Posterior cingulate gyrus (tissue), 11 donors: ENCODE results near the gene FKBP1B.
A peak's percentile ranks its signal among the peaks of the same experiment; 100 is the strongest.
"Not testable (repeated sequence)": the region's sequence is repeated elsewhere in the genome, so short reads cannot be mapped to it uniquely, and the experiment has no call there.

ENCODE experiments used
- DNase-seq, 10 donors: peaks; one replicate each; pipeline versions ENCODE4 v3.0.0 to v3.0.0-alpha.2; 2020 to 2021; ENCODE audit warnings: mixed read lengths in 3 of 10
- intact Hi-C: fragments of 100-400 bp; cut with DNase I; formaldehyde crosslinking; loops from one replicate; pipeline ENCODE4 v1.15.1; 2023

FKBP1B gene

GRCh38 chr2:24021122-24021998, 28.2 kb upstream of the FKBP1B start:
- DNase-seq: no peak
- intact Hi-C loops: no loop called here

GRCh38 chr2:24022324-24022974, 27.1 kb upstream of the FKBP1B start:
- no peak for DNase-seq
- intact Hi-C loops: no loop called here

GRCh38 chr2:24022975-24023575, 26.5 kb upstream of the FKBP1B start:
- intact Hi-C loops: no loop called here

GRCh38 chr2:24024018-24024417, 25.5 kb upstream of the FKBP1B start:
- DNase-seq: peak in 1 of 10 donors; percentile 85
- intact Hi-C loops: no loop called here

More at GRCh38 chr2:24022975-24023575, 26.5 kb upstream of the FKBP1B start:
- DNase-seq: no peak

GRCh38 chr2:24024996-24025663, 24.4 kb upstream of the FKBP1B start:
- peak in 1 of 10 donors; percentile 75 for DNase-seq
- intact Hi-C loops: no loop called here

- DNase-seq: no peak
Measured at GRCh38 chr2:24026233-24026632, 23.3 kb upstream of the FKBP1B start.

GRCh38 chr2:24038786-24039499, 10.6 kb upstream of the FKBP1B start:
- DNase-seq: no peak
- intact Hi-C loops: no loop called here

More at GRCh38 chr2:24026233-24026632, 23.3 kb upstream of the FKBP1B start:
- intact Hi-C loops: no loop called here

- no peak for DNase-seq
- intact Hi-C loops: no loop called here
Measured at GRCh38 chr2:24040511-24040910, 9.0 kb upstream of the FKBP1B start.

- intact Hi-C loops, DNase-seq: not testable (repeated sequence)
Measured at GRCh38 chr2:24043133-24043532, 6.4 kb upstream of the FKBP1B start.

GRCh38 chr2:24045511-24046508, 3.7 kb upstream of the FKBP1B start:
- intact Hi-C loops: no loop called here
- DNase-seq: no peak

GRCh38 chr2:24046599-24046929, 3.0 kb upstream of the FKBP1B start:
- intact Hi-C loops: no loop called here
- no peak for DNase-seq

- intact Hi-C loops: loop anchor here (1.0 kb wide), 1 partner anchor 106 kb away; no protein-coding TSS in a partner anchor
Measured at GRCh38 chr2:24046930-24047702, 2.4 kb upstream of the FKBP1B start, which contains the start of gene WDCP. Gene WDCP (minus strand): TSS chr2:24047391. CDS start chr2:24039494, 7,897 bp downstream.

GRCh38 chr2:24047703-24048033, 1.9 kb upstream of the FKBP1B start:
- intact Hi-C loops: loop anchor here (1.0 to 2.0 kb wide), 2 partner anchors 106 to 121 kb away; partner anchors contain the start of gene ATAD2B

More at GRCh38 chr2:24046930-24047702, 2.4 kb upstream of the FKBP1B start, which contains the start of gene WDCP:
- DNase-seq: peak; percentile 94 to 99 (median 98)

GRCh38 chr2:24048769-24049484, 614 bp upstream of the FKBP1B start:
- intact Hi-C loops: loop anchor here (2.0 kb wide), 1 partner anchor 122 kb away; the partner anchor contains the start of gene ATAD2B
- DNase-seq: no peak

More at GRCh38 chr2:24047703-24048033, 1.9 kb upstream of the FKBP1B start:
- DNase-seq: no peak

GRCh38 chr2:24050041-24050979, 769 bp downstream of the FKBP1B start:
- DNase-seq: peak in 9 of 10 donors; percentile 17 to 90 (median 42)
- intact Hi-C loops: no loop called here

- no peak for DNase-seq
- intact Hi-C loops: no loop called here
Measured at GRCh38 chr2:24051833-24052232, 2.3 kb downstream of the FKBP1B start.
